Liver (tissue), 9 donors: Measurements from ENCODE around the gene OCA2. TPM values are rescaled to one million over a fixed set of nuclear protein-coding genes. Genes with fewer than 3 reads are reported as not detected.

Source experiments
- DNase-seq: peaks from one replicate; pipeline ENCODE4 v3.0.0-alpha.2; 2017; ENCODE audit warnings: low spot score
- H3K27ac ChIP-seq, 2 donors: one replicate each; pipeline ENCODE4 v1.7.0; 2013; ENCODE audit warnings: inconsistent platforms in 2 of 2, low read length in 2 of 2, control low read depth in 1 of 2, low read depth in 1 of 2, mild to moderate bottlenecking in 1 of 2
- H3K27me3 ChIP-seq, 4 donors: one replicate each; pipeline versions ENCODE4 v1.6.1 to v1.7.0; 2013; ENCODE audit warnings: low read length in 3 of 4, inconsistent platforms in 1 of 4, mild to moderate bottlenecking in 1 of 4, moderate library complexity in 1 of 4; ENCODE audit not compliant: control insufficient read depth in 4 of 4, insufficient read depth in 4 of 4
- H3K36me3 ChIP-seq, 4 donors: one replicate each; pipeline versions ENCODE4 v1.6.1 to v1.7.0; 2013; ENCODE audit warnings: low read length in 3 of 4, mild to moderate bottlenecking in 3 of 4, low read depth in 1 of 4, moderate library complexity in 1 of 4; ENCODE audit not compliant: control insufficient read depth in 4 of 4, insufficient read depth in 3 of 4
- H3K4me1 ChIP-seq, 4 donors: one replicate each; pipeline versions ENCODE4 v1.6.1 to v1.7.0; 2013; ENCODE audit warnings: low read length in 3 of 4, mild to moderate bottlenecking in 3 of 4, moderate library complexity in 1 of 4; ENCODE audit not compliant: control insufficient read depth in 4 of 4, insufficient read depth in 4 of 4
- H3K4me3 ChIP-seq, 3 donors: one replicate each; pipeline versions ENCODE4 v1.6.1 to v1.7.0; 2013; ENCODE audit warnings: low read length in 3 of 3, control low read depth in 1 of 3, low read depth in 1 of 3, mild to moderate bottlenecking in 1 of 3
- H3K9ac ChIP-seq, 2 donors: one replicate each; pipeline ENCODE4 v1.7.0; 2013; ENCODE audit warnings: low read length in 2 of 2, mild to moderate bottlenecking in 2 of 2, moderate library complexity in 2 of 2, control low read depth in 1 of 2, low read depth in 1 of 2
- H3K9me3 ChIP-seq, 4 donors: one replicate each; pipeline versions ENCODE4 v1.6.1 to v1.7.0; 2013; ENCODE audit warnings: low read length in 3 of 4; ENCODE audit not compliant: control insufficient read depth in 4 of 4
- EGR1 ChIP-seq, 2 donors: IDR thresholded peaks; 2 replicates each; pipeline ENCODE4 v1.6.1; 2016 to 2018; ENCODE audit warnings: antibody characterized with exemption in 2 of 2, low read depth in 2 of 2
- FOXA1 ChIP-seq: IDR thresholded peaks from 2 replicates; pipeline ENCODE4 v1.6.1; 2016; ENCODE audit warnings: antibody characterized with exemption
- FOXA2 ChIP-seq: IDR thresholded peaks from 2 replicates; pipeline ENCODE4 v1.6.1; 2016; ENCODE audit warnings: antibody characterized with exemption
- GABPA ChIP-seq, 2 donors: IDR thresholded peaks in 1 of 2; conservative IDR thresholded peaks in 1 of 2; 2 replicates each; pipeline ENCODE4 v1.6.1; 2016; ENCODE audit warnings: antibody characterized with exemption in 2 of 2, mild to moderate bottlenecking in 1 of 2, moderate library complexity in 1 of 2
- HNF4A ChIP-seq, 2 donors: conservative IDR thresholded peaks; 2 replicates each; pipeline ENCODE4 v1.6.1; 2016; ENCODE audit warnings: antibody characterized with exemption in 2 of 2, mild to moderate bottlenecking in 2 of 2
- JUND ChIP-seq, 2 donors: IDR thresholded peaks; 2 replicates each; pipeline ENCODE4 v1.6.1; 2016; ENCODE audit warnings: antibody characterized with exemption in 2 of 2
- NR2F2 ChIP-seq: IDR thresholded peaks from 2 replicates; pipeline ENCODE4 v1.6.1; 2016; ENCODE audit warnings: antibody characterized with exemption
- RXRA ChIP-seq, 2 donors: IDR thresholded peaks; 2 replicates each; pipeline ENCODE4 v1.6.1; 2017 to 2018; ENCODE audit warnings: antibody characterized with exemption in 2 of 2, mild to moderate bottlenecking in 1 of 2
- SP1 ChIP-seq: IDR thresholded peaks from 2 replicates; pipeline ENCODE4 v1.6.1; 2018; ENCODE audit warnings: antibody characterized with exemption, mild to moderate bottlenecking
- TAF1 ChIP-seq: conservative IDR thresholded peaks from 2 replicates; pipeline ENCODE4 v1.6.1; 2016; ENCODE audit warnings: antibody characterized with exemption, mild to moderate bottlenecking
- YY1 ChIP-seq: IDR thresholded peaks from 2 replicates; pipeline ENCODE4 v1.6.1; 2016; ENCODE audit warnings: antibody characterized with exemption, mild to moderate bottlenecking
- WGBS: extraction: QIAGEN DNeasy Blood & Tissue Kit; methylation state at CpG from one replicate; pipeline ENCODE4 v1.1.7; 2013; 5-methylcytosine and 5-hydroxymethylcytosine counted together
- polyA plus RNA-seq, 2 donors: library from polyadenylated mRNA; stranded (reverse) in 1 of 2; unstranded in 1 of 2; fragments of 200-250 nt in 1 of 2; fragments of >200 nt in 1 of 2; fragmentation: Nextera tagmentation in 1 of 2; extraction: Ambion mirVana in 1 of 2; gene quantifications; one replicate each; pipeline versions ENCODE4 v1.2.1 to v1.2.3, GENCODE V29; 2013 to 2015
- total RNA-seq, 2 donors: library from RNA; depleted of rRNA; stranded (reverse); fragments of >200 nt; gene quantifications; one replicate each; pipeline ENCODE4 v1.2.3, GENCODE V29; 2014
- TF ChIP-seq, protein P1 (sequence below): fragments of 150-350 bp; IDR thresholded peaks from 2 replicates; pipeline ENCODE4 v1.5.1; 2017; ENCODE audit warnings: improper control_type of control experiment, low read depth, low read length; ENCODE audit not compliant: missing input control
- TF ChIP-seq, protein P2 (sequence below): IDR thresholded peaks from 2 replicates; pipeline ENCODE4 v1.6.1; 2016; ENCODE audit warnings: antibody characterized with exemption
- TF ChIP-seq, protein P3 (sequence below): IDR thresholded peaks from 2 replicates; pipeline ENCODE4 v1.6.1; 2016; ENCODE audit warnings: antibody characterized with exemption
- TF ChIP-seq, protein P4 (sequence below): IDR thresholded peaks from 2 replicates; pipeline ENCODE4 v1.6.1; 2016; ENCODE audit warnings: antibody characterized with exemption
- donor health status: healthy.
- donor health status: healthy.
- donor health status: healthy.
- donor health status: healthy.
- donor health status: healthy.

The OCA2 gene
- total and polyA plus RNA-seq, 4 donors, result 0.02 to 0.56 (median 0.15) TPM

DNA sequence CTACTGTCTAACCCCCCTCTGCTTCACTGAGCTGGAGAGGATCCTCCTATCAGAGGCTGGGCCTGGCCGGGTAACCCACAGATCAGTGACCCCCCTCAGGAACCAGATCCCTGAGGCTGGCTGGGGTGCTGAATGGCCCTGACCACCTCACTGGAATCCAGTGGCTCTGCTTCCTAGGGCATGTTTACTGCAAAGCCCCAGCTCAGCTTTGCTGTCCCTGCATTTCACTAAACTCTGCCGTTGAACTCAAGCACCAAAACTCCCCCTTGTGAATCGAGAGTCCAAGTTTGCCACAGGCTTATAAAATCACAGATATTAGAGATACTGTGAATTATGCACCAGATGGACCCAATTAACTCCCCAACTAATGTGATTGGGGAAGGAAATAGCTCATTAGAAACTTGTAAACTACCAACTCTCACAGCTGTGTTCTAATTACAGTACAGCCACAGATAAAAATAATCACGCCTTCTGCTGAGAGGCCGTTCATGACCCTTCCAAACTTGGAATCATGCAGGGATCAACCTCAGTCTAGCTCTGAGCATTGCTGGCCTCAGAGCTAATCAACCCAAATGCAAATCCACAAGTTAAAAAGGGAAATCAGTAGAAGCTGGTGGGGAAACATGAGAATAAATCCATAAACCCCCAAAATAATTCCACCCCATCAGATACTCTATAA is 47.0 kb downstream of the OCA2 start:
- 67% methylated on average over 5 of the region's 5 CpGs for WGBS
- TF ChIP-seq GABPA (IDR thresholded peaks at IDR 0.05 in 1 of 2, conservative IDR thresholded peaks at IDR 0.05 in 1 of 2), result no peak
- TF ChIP-seq TAF1, result no peak
- TF ChIP-seq, protein P1, sequence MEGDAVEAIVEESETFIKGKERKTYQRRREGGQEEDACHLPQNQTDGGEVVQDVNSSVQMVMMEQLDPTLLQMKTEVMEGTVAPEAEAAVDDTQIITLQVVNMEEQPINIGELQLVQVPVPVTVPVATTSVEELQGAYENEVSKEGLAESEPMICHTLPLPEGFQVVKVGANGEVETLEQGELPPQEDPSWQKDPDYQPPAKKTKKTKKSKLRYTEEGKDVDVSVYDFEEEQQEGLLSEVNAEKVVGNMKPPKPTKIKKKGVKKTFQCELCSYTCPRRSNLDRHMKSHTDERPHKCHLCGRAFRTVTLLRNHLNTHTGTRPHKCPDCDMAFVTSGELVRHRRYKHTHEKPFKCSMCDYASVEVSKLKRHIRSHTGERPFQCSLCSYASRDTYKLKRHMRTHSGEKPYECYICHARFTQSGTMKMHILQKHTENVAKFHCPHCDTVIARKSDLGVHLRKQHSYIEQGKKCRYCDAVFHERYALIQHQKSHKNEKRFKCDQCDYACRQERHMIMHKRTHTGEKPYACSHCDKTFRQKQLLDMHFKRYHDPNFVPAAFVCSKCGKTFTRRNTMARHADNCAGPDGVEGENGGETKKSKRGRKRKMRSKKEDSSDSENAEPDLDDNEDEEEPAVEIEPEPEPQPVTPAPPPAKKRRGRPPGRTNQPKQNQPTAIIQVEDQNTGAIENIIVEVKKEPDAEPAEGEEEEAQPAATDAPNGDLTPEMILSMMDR, result no peak
- TF ChIP-seq YY1, result no peak
- no peak for TF ChIP-seq EGR1 (IDR thresholded peaks at IDR 0.05; ENCODE audit: low read depth in 2 of 2)
- TF ChIP-seq NR2F2, result no peak
- TF ChIP-seq SP1, result no peak
- TF ChIP-seq, protein P2, sequence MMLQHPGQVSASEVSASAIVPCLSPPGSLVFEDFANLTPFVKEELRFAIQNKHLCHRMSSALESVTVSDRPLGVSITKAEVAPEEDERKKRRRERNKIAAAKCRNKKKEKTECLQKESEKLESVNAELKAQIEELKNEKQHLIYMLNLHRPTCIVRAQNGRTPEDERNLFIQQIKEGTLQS, result no peak
- TF ChIP-seq, protein P3, sequence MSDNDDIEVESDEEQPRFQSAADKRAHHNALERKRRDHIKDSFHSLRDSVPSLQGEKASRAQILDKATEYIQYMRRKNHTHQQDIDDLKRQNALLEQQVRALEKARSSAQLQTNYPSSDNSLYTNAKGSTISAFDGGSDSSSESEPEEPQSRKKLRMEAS, result no peak
- no peak for TF ChIP-seq FOXA2
- TF ChIP-seq FOXA1, result no peak
- no peak for TF ChIP-seq JUND (IDR thresholded peaks at IDR 0.05)
- TF ChIP-seq RXRA (IDR thresholded peaks at IDR 0.05), result no peak
- Histone ChIP-seq H3K27me3 (no peaks in the 10 kb centered on the region), H3K9ac (no peak overlapping the region), H3K4me3 (no peak overlapping the region), H3K4me1 (peaks cover 0 to 15% (median 9%) of the 10 kb centered on the region in 4 donors), H3K36me3 (no peaks in the 10 kb centered on the region), H3K27ac (no peak overlapping the region), H3K9me3 (peaks cover 0 to 2% (median 0%) of the 10 kb centered on the region in 4 donors)
- no peak for DNase-seq

- no peak for DNase-seq
- Histone ChIP-seq H3K9ac (no peak overlapping the region), H3K9me3 (peaks cover 0 to 2% (median 0%) of the 10 kb centered on the region in 4 donors), H3K4me3 (no peak overlapping the region), H3K27me3 (no peaks in the 10 kb centered on the region), H3K27ac (peak overlapping the region in 1 of 2 donors; percentile 8), H3K4me1 (peaks cover 0 to 15% (median 9%) of the 10 kb centered on the region in 4 donors), H3K36me3 (no peaks in the 10 kb centered on the region)
- WGBS, result 37% methylated on average over 3 of the region's 3 CpGs
- TF ChIP-seq GABPA (IDR thresholded peaks at IDR 0.05 in 1 of 2, conservative IDR thresholded peaks at IDR 0.05 in 1 of 2) (no peak), HNF4A (conservative IDR thresholded peaks at IDR 0.05) (peak in 1 of 2 donors; percentile 50), RXRA (IDR thresholded peaks at IDR 0.05) (peak in 1 of 2 donors; percentile 39), TAF1 (no peak), FOXA2 (peak; percentile 43), FOXA1 (no peak)
- TF ChIP-seq, protein P2, result no peak
- TF ChIP-seq, protein P4, sequence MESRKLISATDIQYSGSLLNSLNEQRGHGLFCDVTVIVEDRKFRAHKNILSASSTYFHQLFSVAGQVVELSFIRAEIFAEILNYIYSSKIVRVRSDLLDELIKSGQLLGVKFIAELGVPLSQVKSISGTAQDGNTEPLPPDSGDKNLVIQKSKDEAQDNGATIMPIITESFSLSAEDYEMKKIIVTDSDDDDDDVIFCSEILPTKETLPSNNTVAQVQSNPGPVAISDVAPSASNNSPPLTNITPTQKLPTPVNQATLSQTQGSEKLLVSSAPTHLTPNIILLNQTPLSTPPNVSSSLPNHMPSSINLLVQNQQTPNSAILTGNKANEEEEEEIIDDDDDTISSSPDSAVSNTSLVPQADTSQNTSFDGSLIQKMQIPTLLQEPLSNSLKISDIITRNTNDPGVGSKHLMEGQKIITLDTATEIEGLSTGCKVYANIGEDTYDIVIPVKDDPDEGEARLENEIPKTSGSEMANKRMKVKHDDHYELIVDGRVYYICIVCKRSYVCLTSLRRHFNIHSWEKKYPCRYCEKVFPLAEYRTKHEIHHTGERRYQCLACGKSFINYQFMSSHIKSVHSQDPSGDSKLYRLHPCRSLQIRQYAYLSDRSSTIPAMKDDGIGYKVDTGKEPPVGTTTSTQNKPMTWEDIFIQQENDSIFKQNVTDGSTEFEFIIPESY, result no peak
- TF ChIP-seq, protein P1, result no peak
Measured at GRCh38 chr15:28049581-28049980, 49.5 kb downstream of the OCA2 start.
